ENCODE data around the gene NRP2.
A peak's percentile ranks its signal among the peaks of the same experiment; 100 is the strongest.

The NRP2 gene

GRCh38 chr2:205657579-205657978 is 24.7 kb upstream of the NRP2 start:
- peak; percentile 80 to 84 for DNase-seq (ENCODE audit: low read depth in 2 of 2)
- no peak for TF ChIP-seq CTCF (IDR thresholded peaks at IDR 0.05; ENCODE audit: low read depth, low read length)
- H3K4me3 ChIP-seq (replicated peaks in 1 of 2; ENCODE audit: low read depth in 2 of 2, low read length in 2 of 2), result no peak overlapping the region

GRCh38 chr2:205658068-205658467 is 24.2 kb upstream of the NRP2 start:
- no peak for TF ChIP-seq CTCF (IDR thresholded peaks at IDR 0.05; ENCODE audit: low read depth, low read length)

GRCh38 chr2:205658572-205658971 is 23.7 kb upstream of the NRP2 start:
- no peak for TF ChIP-seq CTCF (IDR thresholded peaks at IDR 0.05; ENCODE audit: low read depth, low read length)
- no peak for DNase-seq (ENCODE audit: low read depth in 2 of 2)
- no peak overlapping the region for H3K4me3 ChIP-seq (replicated peaks in 1 of 2; ENCODE audit: low read depth in 2 of 2, low read length in 2 of 2)

More at GRCh38 chr2:205658068-205658467, 24.2 kb upstream of the NRP2 start:
- DNase-seq (ENCODE audit: low read depth in 2 of 2), result no peak
- no peak overlapping the region for H3K4me3 ChIP-seq (replicated peaks in 1 of 2; ENCODE audit: low read depth in 2 of 2, low read length in 2 of 2)

GRCh38 chr2:205659922-205660321 is 22.4 kb upstream of the NRP2 start:
- no peak for TF ChIP-seq CTCF (IDR thresholded peaks at IDR 0.05; ENCODE audit: low read depth, low read length)
- no peak overlapping the region for H3K4me3 ChIP-seq (replicated peaks in 1 of 2; ENCODE audit: low read depth in 2 of 2, low read length in 2 of 2)
- no peak for DNase-seq (ENCODE audit: low read depth in 2 of 2)

DNA sequence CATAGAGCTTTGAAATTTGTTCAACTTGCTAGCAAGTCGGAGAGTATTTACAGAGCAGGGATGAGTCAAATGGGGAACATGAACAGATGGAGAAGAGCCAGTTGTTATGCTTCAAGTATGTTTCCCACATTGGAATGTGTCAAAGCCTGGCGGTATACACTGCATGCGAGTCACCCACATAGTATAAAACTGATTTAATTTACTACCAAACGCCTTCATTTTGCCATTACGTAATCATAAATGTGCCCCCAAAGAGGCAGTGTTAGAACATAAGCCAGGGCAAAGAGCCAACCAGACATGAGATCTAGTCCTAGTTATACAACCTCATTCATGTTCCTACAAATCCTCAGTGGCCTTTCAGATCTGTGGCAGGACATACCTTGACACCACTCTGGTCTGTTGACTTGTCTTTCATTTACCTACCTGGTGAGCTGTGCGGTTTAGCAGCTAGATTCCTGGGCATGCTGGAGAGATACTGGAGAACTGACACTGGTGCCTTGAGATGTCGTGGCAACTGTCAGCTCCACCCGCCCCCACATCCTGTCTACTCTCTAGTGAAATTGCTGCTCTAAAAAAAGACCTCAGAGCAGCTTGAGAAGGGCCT is 21.7 kb upstream of the NRP2 start:
- no peak overlapping the region for H3K4me3 ChIP-seq (replicated peaks in 1 of 2; ENCODE audit: low read depth in 2 of 2, low read length in 2 of 2)
- TF ChIP-seq CTCF (IDR thresholded peaks at IDR 0.05; ENCODE audit: low read depth, low read length), result no peak
- peak; percentile 81 to 94 for DNase-seq (ENCODE audit: low read depth in 2 of 2)

DNA sequence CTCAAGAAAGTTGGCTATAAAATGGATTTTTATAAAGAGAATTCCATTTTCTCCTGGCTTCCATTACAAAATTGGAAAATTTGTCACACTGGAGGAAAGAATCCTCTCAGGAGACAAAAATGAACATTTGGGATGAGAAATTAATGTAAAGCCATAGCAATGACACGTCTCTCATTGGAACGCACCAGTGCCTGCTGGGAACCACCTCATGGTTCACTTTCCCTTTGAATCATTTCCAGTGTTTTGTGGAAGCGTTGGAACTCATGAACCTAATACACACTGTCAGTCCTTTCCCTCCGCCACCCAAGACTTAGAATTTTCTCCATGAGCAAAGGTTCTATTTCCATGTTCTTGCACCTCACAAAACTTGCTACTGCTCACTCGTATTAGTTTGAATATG is 21.0 kb upstream of the NRP2 start:
- TF ChIP-seq CTCF (IDR thresholded peaks at IDR 0.05; ENCODE audit: low read depth, low read length), result no peak
- no peak for DNase-seq (ENCODE audit: low read depth in 2 of 2)
- H3K4me3 ChIP-seq (replicated peaks in 1 of 2; ENCODE audit: low read depth in 2 of 2, low read length in 2 of 2), result no peak overlapping the region

Measured in cardiac fibroblast (primary cell).